Measurements from ENCODE around the gene SESN1. TPM values are rescaled to one million over a fixed set of nuclear protein-coding genes. Genes with fewer than 3 reads are reported as not detected.

The SESN1 gene
- total RNA-seq, 1 donor from 2014 or later: 28.9 TPM

- no peak for TF ChIP-seq CTCF (IDR thresholded peaks at IDR 0.05; ENCODE audit: unreplicated experiment)
- Mint-ChIP-seq H3K36me3 (no peaks in the 10 kb centered on the region), H3K27me3 (ENCODE audit: low read depth) (no peaks in the 10 kb centered on the region), H3K27ac (no peak overlapping the region), H3K4me1 (no peaks in the 10 kb centered on the region), H3K4me3 (no peak overlapping the region), H3K9me3 (no peaks in the 10 kb centered on the region)
- DNase-seq (ENCODE audit: low spot score in 2 of 2, unreplicated experiment in 2 of 2): no peak
These were observed 11.0 kb downstream of the SESN1 start for GRCh38 chr6:109083657-109084056.

GRCh38 chr6:109082188-109082577 is 12.5 kb downstream of the SESN1 start:
- no peaks in the 10 kb centered on the region for H3K4me1 Mint-ChIP-seq

GRCh38 chr6:109081516-109082187 is 13.0 kb downstream of the SESN1 start:
- no peak for TF ChIP-seq CTCF (IDR thresholded peaks at IDR 0.05; ENCODE audit: unreplicated experiment)
- Mint-ChIP-seq H3K4me3 (no peak overlapping the region), H3K9me3 (no peaks in the 10 kb centered on the region), H3K36me3 (no peaks in the 10 kb centered on the region), H3K27ac (no peak overlapping the region), H3K27me3 (ENCODE audit: low read depth) (no peaks in the 10 kb centered on the region), H3K4me1 (peaks cover 2% of the 10 kb centered on the region)
- DNase-seq (ENCODE audit: low spot score in 2 of 2, unreplicated experiment in 2 of 2): no peak

More at GRCh38 chr6:109082188-109082577, 12.5 kb downstream of the SESN1 start:
- DNase-seq (ENCODE audit: low spot score in 2 of 2, unreplicated experiment in 2 of 2): no peak
- Mint-ChIP-seq H3K9me3 (no peaks in the 10 kb centered on the region), H3K27me3 (ENCODE audit: low read depth) (no peaks in the 10 kb centered on the region), H3K4me3 (no peak overlapping the region), H3K36me3 (no peaks in the 10 kb centered on the region), H3K27ac (no peak overlapping the region)
- no peak for TF ChIP-seq CTCF (IDR thresholded peaks at IDR 0.05; ENCODE audit: unreplicated experiment)

DNA sequence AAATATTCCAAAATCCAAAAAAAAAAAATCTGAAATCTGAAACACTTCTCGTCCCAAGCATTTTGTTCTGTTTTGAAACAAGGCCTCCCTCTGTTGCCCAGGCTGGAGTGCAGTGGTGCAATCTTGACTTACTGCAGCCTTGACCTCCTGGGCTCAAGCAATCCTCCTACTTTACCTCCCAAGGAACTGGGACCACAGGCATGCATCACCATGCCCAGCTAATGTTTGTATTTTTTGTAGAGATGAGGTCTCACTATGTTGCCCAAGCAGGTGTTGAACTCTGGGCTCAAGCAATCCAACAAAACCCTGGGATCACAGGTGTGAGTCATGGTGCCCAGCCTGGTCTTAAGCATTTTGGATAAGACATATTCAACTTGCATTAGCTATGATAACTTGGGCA is 13.6 kb downstream of the SESN1 start:
- TF ChIP-seq CTCF (IDR thresholded peaks at IDR 0.05; ENCODE audit: unreplicated experiment): no peak
- H3K9me3 Mint-ChIP-seq: no peaks in the 10 kb centered on the region
- H3K4me1 Mint-ChIP-seq: peaks cover 5% of the 10 kb centered on the region

GRCh38 chr6:109079981-109080380 is 14.7 kb downstream of the SESN1 start:
- Mint-ChIP-seq H3K4me1 (peaks cover 5% of the 10 kb centered on the region), H3K9me3 (no peaks in the 10 kb centered on the region), H3K27ac (no peak overlapping the region), H3K27me3 (ENCODE audit: low read depth) (no peaks in the 10 kb centered on the region), H3K4me3 (no peak overlapping the region), H3K36me3 (no peaks in the 10 kb centered on the region)
- DNase-seq (ENCODE audit: low spot score in 2 of 2, unreplicated experiment in 2 of 2): no peak
- TF ChIP-seq CTCF (IDR thresholded peaks at IDR 0.05; ENCODE audit: unreplicated experiment): no peak

More for the DNA sequence above, 13.6 kb downstream of the SESN1 start:
- H3K27ac Mint-ChIP-seq: no peak overlapping the region
- H3K4me3 Mint-ChIP-seq: no peak overlapping the region
- H3K36me3 Mint-ChIP-seq: no peaks in the 10 kb centered on the region
- DNase-seq (ENCODE audit: low spot score in 2 of 2, unreplicated experiment in 2 of 2): no peak
- H3K27me3 Mint-ChIP-seq (ENCODE audit: low read depth): no peaks in the 10 kb centered on the region
